Measurements from ENCODE around the gene GNGT2. TPM values are rescaled to one million over a fixed set of nuclear protein-coding genes. Genes with fewer than 3 reads are reported as not detected.
A peak's percentile ranks its signal among the peaks of the same experiment; 100 is the strongest.

Gene GNGT2
- total RNA-seq (2014; rRNA removed; shearing (Covaris generic)): 0.42 TPM in 1 of 2 replicates, not detected in the other
- 0.56 and 1.5 TPM in 2 replicates for polyA plus RNA-seq (2016; fragmentation: Nextera tagmentation; extraction: Ambion mirVana)
- long read RNA-seq: 0 reads

DNA sequence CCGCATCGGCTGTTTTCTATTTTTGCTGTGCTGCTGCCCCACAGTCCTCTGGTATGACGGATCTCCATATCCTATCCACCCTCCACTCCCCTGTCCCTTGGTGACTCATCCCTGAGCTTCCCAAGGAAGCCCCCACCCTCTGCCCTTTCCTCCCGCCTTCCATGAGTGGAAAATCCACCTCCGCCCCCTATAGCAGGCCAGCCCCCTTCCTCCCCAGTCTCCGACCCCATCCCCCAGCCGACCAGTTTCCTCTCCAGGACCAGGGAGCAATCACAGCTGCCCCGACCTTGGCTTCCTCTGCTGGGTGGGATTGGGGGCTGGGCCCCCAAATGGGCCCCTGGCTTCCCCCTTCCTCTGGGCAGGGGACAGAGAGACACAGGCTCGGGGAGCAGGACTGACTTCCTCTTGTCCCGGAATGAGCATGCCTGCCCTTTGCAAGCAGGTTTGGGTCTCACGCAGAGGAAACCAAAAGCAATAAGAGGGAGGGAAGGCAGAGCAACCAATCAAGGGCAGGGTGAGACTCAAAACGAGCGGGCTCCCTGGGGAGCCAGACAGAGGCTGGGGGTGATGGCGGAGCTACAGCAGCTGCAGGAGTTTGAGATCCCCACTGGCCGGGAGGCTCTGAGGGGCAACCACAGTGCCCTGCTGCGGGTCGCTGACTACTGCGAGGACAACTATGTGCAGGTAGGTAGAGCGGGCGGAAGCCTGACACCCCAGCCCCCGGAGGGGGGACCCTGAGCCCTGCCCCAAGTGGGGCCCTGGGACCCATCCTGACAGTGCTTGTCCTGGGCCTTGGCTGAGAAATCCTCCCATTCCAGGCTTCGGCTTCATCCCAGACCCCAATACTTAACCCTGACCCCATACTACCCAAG lies at the start of gene GNGT2, which contains the start of gene ABI3:
Gene GNGT2, minus strand, starts transcription at position 417 of the 872 bp plus-strand sequence. CDS start 3,152 bp downstream, outside the sequence.
Gene ABI3, plus strand, starts transcription at position 550 of the 872 bp plus-strand sequence. Its CDS starts 18 bp downstream, at position 568.
- TF ChIP-seq POLR2AphosphoS5 (IDR thresholded peaks at IDR 0.05; ENCODE audit: low read depth) (peak; percentile 53), ZNF331 (CRISPR knock-in tag; IDR thresholded peaks at IDR 0.05; ENCODE audit: low read depth) (no peak)
- no peak within 1 kb of the TSS for H3K27ac ChIP-seq (ENCODE audit: low read depth)
- no peaks in the 10 kb centered on the region for H3K79me2 ChIP-seq (replicated peaks; ENCODE audit: insufficient read depth)
- Mint-ChIP-seq H3K27ac (peak within 1 kb of the TSS; percentile 62), H3K27me3 (ENCODE audit: insufficient read depth, low read depth, poor library complexity) (peaks cover 29% of the 10 kb centered on the region), H3K4me3 (peak within 1 kb of the TSS; percentile 31), H3K4me1 (peaks cover 38% of the 10 kb centered on the region), H3K9me3 (no peaks in the 10 kb centered on the region), H3K36me3 (ENCODE audit: low read depth) (no peaks in the 10 kb centered on the region; the same call in 2 of the 3 replicates)
- H3K4me2 ChIP-seq: peak within 1 kb of the TSS; percentile 81
- H3K9me2 ChIP-seq (ENCODE audit: insufficient read depth): no peaks in the 10 kb centered on the region; the same call in 1 of the 2 replicates
- ATAC-seq (peak; percentile 82), DNase-seq (ENCODE audit: low spot score) (peak; percentile 59)
- H3K36me3 ChIP-seq (ENCODE audit: insufficient read depth): no peaks in the 10 kb centered on the region
- H4K20me1 ChIP-seq (replicated peaks; ENCODE audit: insufficient read depth): no peaks in the 10 kb centered on the region
- peaks cover 31% of the 10 kb centered on the region for H3K4me1 ChIP-seq (ENCODE audit: insufficient read depth)
- no peaks in the 10 kb centered on the region for H3F3A ChIP-seq (replicated peaks; ENCODE audit: low read depth)
- H3K4me3 ChIP-seq: peak within 1 kb of the TSS; percentile 41
- peak within 1 kb of the TSS; percentile 96 for H2AFZ ChIP-seq
- H3K27me3 ChIP-seq (ENCODE audit: insufficient read depth): no peaks in the 10 kb centered on the region

GRCh38 chr17:49259663-49260010 lies 49.3 kb upstream of the GNGT2 start:
- Histone ChIP-seq H2AFZ (peak overlapping the region; percentile 98), H3K4me2 (peak overlapping the region; percentile 92)
- H3K9me3 Mint-ChIP-seq: no peaks in the 10 kb centered on the region

More at GRCh38 chr17:49259663-49260010, 49.3 kb upstream of the GNGT2 start:
- TF ChIP-seq ZNF331 (CRISPR knock-in tag; IDR thresholded peaks at IDR 0.05; ENCODE audit: low read depth) (no peak), JUNB (IDR thresholded peaks at IDR 0.05; ENCODE audit: unreplicated experiment) (no peak), STAT1 (IDR thresholded peaks at IDR 0.05; ENCODE audit: unreplicated experiment) (no peak), EZH2 (IDR thresholded peaks at IDR 0.05; ENCODE audit: low read depth, unreplicated experiment) (no peak), ZNF114 (CRISPR knock-in tag; IDR thresholded peaks at IDR 0.05) (no peak)
- TF ChIP-seq, protein P1, sequence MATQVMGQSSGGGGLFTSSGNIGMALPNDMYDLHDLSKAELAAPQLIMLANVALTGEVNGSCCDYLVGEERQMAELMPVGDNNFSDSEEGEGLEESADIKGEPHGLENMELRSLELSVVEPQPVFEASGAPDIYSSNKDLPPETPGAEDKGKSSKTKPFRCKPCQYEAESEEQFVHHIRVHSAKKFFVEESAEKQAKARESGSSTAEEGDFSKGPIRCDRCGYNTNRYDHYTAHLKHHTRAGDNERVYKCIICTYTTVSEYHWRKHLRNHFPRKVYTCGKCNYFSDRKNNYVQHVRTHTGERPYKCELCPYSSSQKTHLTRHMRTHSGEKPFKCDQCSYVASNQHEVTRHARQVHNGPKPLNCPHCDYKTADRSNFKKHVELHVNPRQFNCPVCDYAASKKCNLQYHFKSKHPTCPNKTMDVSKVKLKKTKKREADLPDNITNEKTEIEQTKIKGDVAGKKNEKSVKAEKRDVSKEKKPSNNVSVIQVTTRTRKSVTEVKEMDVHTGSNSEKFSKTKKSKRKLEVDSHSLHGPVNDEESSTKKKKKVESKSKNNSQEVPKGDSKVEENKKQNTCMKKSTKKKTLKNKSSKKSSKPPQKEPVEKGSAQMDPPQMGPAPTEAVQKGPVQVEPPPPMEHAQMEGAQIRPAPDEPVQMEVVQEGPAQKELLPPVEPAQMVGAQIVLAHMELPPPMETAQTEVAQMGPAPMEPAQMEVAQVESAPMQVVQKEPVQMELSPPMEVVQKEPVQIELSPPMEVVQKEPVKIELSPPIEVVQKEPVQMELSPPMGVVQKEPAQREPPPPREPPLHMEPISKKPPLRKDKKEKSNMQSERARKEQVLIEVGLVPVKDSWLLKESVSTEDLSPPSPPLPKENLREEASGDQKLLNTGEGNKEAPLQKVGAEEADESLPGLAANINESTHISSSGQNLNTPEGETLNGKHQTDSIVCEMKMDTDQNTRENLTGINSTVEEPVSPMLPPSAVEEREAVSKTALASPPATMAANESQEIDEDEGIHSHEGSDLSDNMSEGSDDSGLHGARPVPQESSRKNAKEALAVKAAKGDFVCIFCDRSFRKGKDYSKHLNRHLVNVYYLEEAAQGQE (IDR thresholded peaks at IDR 0.05; ENCODE audit: unreplicated experiment): no peak
- Histone ChIP-seq H3K4me1 (ENCODE audit: insufficient read depth) (no peaks in the 10 kb centered on the region), H3F3A (replicated peaks; ENCODE audit: low read depth) (no peaks in the 10 kb centered on the region), H3K27ac (ENCODE audit: low read depth) (no peak overlapping the region), H4K20me1 (replicated peaks; ENCODE audit: insufficient read depth) (no peaks in the 10 kb centered on the region), H3K27me3 (ENCODE audit: insufficient read depth) (peaks cover 24% of the 10 kb centered on the region), H3K4me3 (peak overlapping the region; percentile 72), H3K36me3 (ENCODE audit: insufficient read depth) (no peaks in the 10 kb centered on the region), H3K9me2 (ENCODE audit: insufficient read depth) (no peaks in the 10 kb centered on the region), H3K79me2 (replicated peaks; ENCODE audit: insufficient read depth) (no peaks in the 10 kb centered on the region)
- peaks cover 31% of the 10 kb centered on the region for H3K27me3 Mint-ChIP-seq (ENCODE audit: insufficient read depth, low read depth, poor library complexity)
- H3K4me3 Mint-ChIP-seq: peak overlapping the region; percentile 78
- H3K4me1 Mint-ChIP-seq: peaks cover 5% of the 10 kb centered on the region
- H3K27ac Mint-ChIP-seq: no peak overlapping the region
- DNase-seq (ENCODE audit: low spot score) (no peak), ATAC-seq (peak; percentile 11; the same call in 2 of the 3 replicates)
- H3K36me3 Mint-ChIP-seq (ENCODE audit: low read depth): no peaks in the 10 kb centered on the region

Data from GM23338 (cell line).